SHP77 (cell line): Measurements from ENCODE around the gene TBL1XR1.
A peak's percentile ranks its signal among the peaks of the same experiment; 100 is the strongest.
"Not testable (repeated sequence)": the region's sequence is repeated elsewhere in the genome, so short reads cannot be mapped to it uniquely, and the experiment has no call there.

Experiments
- DNase-seq, 2 experiments: peaks; one replicate each; lab custom pipeline; 2025; lab: John Stamatoyannopoulos, UW

Gene TBL1XR1

GRCh38 chr3:177141899-177142646, 55.2 kb downstream of the TBL1XR1 start:
- no peak for DNase-seq

GRCh38 chr3:177141471-177141870, 55.8 kb downstream of the TBL1XR1 start:
- DNase-seq, result no peak

- not testable (repeated sequence) for DNase-seq
Observed at GRCh38 chr3:177139220-177139619, 58.1 kb downstream of the TBL1XR1 start.

GRCh38 chr3:177137774-177138705, 59.2 kb downstream of the TBL1XR1 start:
- no peak for DNase-seq

GRCh38 chr3:177136741-177137140, 60.5 kb downstream of the TBL1XR1 start:
- DNase-seq, result no peak

- DNase-seq, result no peak
Observed at GRCh38 chr3:177135841-177136492, 61.3 kb downstream of the TBL1XR1 start.

GRCh38 chr3:177134816-177135210, 62.5 kb downstream of the TBL1XR1 start:
- no peak for DNase-seq

GRCh38 chr3:177133860-177134815, 63.1 kb downstream of the TBL1XR1 start:
- no peak for DNase-seq

- no peak for DNase-seq
Observed at GRCh38 chr3:177131927-177132636, 65.2 kb downstream of the TBL1XR1 start.

GRCh38 chr3:177127008-177127407, 70.3 kb downstream of the TBL1XR1 start:
- no peak for DNase-seq

GRCh38 chr3:177126015-177126773, 71.1 kb downstream of the TBL1XR1 start:
- DNase-seq, result no peak

GRCh38 chr3:177124882-177125281, 72.4 kb downstream of the TBL1XR1 start:
- DNase-seq, result no peak

- no peak for DNase-seq
Observed at GRCh38 chr3:177123822-177124221, 73.5 kb downstream of the TBL1XR1 start.

GRCh38 chr3:177122183-177122856, 75.0 kb downstream of the TBL1XR1 start:
- no peak for DNase-seq

GRCh38 chr3:177119829-177120228, 77.5 kb downstream of the TBL1XR1 start:
- no peak for DNase-seq

GRCh38 chr3:177114253-177114652, 83.0 kb downstream of the TBL1XR1 start:
- DNase-seq, result no peak

GRCh38 chr3:177111541-177111949, 85.7 kb downstream of the TBL1XR1 start:
- DNase-seq, result peak; percentile 24 to 47

- DNase-seq, result peak; percentile 16 to 38
Observed at GRCh38 chr3:177110895-177111294, 86.4 kb downstream of the TBL1XR1 start.

- no peak for DNase-seq
Observed at GRCh38 chr3:177110386-177110785, 86.9 kb downstream of the TBL1XR1 start.
